Effector memory CD8-positive, alpha-beta T cell (primary cell): Measurements from ENCODE around the gene OPCML.

ENCODE experiments used
- ATAC-seq: fragments of 150-1000 bp; cut with Tn5 transposase; replicated peaks from 2 replicates; pipeline ENCODE4 v1.10.0; 2021; ENCODE audit warnings: mild to moderate bottlenecking, moderate library complexity
- DNase-seq, 3 experiments: peaks; one replicate each; pipeline ENCODE4 v3.0.0; 2021
- H3K27ac Mint-ChIP-seq, 2 donors: one replicate each; pipeline ENCODE4 v1.8.0; 2022; ENCODE audit warnings: mild to moderate bottlenecking in 2 of 2, mixed read lengths in 2 of 2, moderate library complexity in 2 of 2
- H3K27me3 Mint-ChIP-seq, 2 donors: one replicate each; pipeline ENCODE4 v1.8.0; 2022; ENCODE audit warnings: mixed read lengths in 2 of 2
- H3K36me3 Mint-ChIP-seq: one replicate; pipeline ENCODE4 v1.8.0; 2022; ENCODE audit warnings: mild to moderate bottlenecking, moderate library complexity, mixed read lengths; ENCODE audit not compliant: insufficient read depth
- H3K4me1 Mint-ChIP-seq, 2 donors: one replicate each; pipeline ENCODE4 v1.8.0; 2022; ENCODE audit warnings: low read depth in 2 of 2, mixed read lengths in 2 of 2
- H3K4me3 Mint-ChIP-seq, 2 donors: one replicate each; pipeline ENCODE4 v1.8.0; 2022; ENCODE audit warnings: mild to moderate bottlenecking in 2 of 2, mixed read lengths in 2 of 2, moderate library complexity in 2 of 2
- H3K9me3 Mint-ChIP-seq, 2 donors: one replicate each; pipeline ENCODE4 v1.8.0; 2022; ENCODE audit warnings: mixed read lengths in 2 of 2

The OPCML gene

GRCh38 chr11:132589791-132590190 is 942.5 kb downstream of the OPCML start:
- no peak for DNase-seq
- Mint-ChIP-seq H3K36me3 (no peaks in the 10 kb centered on the region), H3K27ac (no peak overlapping the region), H3K4me1 (no peaks in the 10 kb centered on the region), H3K27me3 (peaks cover 0 to 26% of the 10 kb centered on the region in 2 donors), H3K9me3 (peaks cover 3 to 6% of the 10 kb centered on the region in 2 donors), H3K4me3 (no peak overlapping the region)
- ATAC-seq: no peak

GRCh38 chr11:132588366-132588765 is 943.9 kb downstream of the OPCML start:
- no peak overlapping the region for H3K27ac Mint-ChIP-seq
- no peaks in the 10 kb centered on the region for H3K36me3 Mint-ChIP-seq
- no peaks in the 10 kb centered on the region for H3K4me1 Mint-ChIP-seq
- DNase-seq: no peak
- peaks cover 3 to 6% of the 10 kb centered on the region in 2 donors for H3K9me3 Mint-ChIP-seq
- H3K27me3 Mint-ChIP-seq: peaks cover 0 to 21% of the 10 kb centered on the region in 2 donors
- H3K4me3 Mint-ChIP-seq: no peak overlapping the region
- no peak for ATAC-seq

DNA sequence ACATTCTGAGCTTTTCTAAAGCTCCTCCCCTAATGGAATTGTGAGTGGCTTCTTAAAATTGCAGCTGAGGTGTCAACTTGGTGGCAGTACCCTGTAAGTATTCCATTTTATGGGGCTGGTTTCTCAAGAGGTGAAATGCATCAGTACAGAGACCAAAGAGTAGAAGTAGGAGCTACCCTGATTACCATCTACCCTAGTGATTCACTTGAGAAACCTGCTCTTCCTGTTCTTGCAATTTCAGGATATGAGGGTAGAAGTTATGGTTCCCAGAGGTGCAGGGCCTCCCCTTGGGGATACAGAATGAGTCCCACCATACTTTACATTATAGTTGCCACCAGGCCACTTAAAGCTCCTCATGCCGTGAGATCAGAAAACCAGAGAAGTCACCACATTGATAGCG is 944.6 kb downstream of the OPCML start:
- peaks cover 2 to 6% of the 10 kb centered on the region in 2 donors for H3K9me3 Mint-ChIP-seq
- no peaks in the 10 kb centered on the region for H3K36me3 Mint-ChIP-seq
- no peak for DNase-seq
- no peaks in the 10 kb centered on the region for H3K4me1 Mint-ChIP-seq
- peaks cover 0 to 15% of the 10 kb centered on the region in 2 donors for H3K27me3 Mint-ChIP-seq
- H3K27ac Mint-ChIP-seq: no peak overlapping the region
- no peak for ATAC-seq
- no peak overlapping the region for H3K4me3 Mint-ChIP-seq

DNA sequence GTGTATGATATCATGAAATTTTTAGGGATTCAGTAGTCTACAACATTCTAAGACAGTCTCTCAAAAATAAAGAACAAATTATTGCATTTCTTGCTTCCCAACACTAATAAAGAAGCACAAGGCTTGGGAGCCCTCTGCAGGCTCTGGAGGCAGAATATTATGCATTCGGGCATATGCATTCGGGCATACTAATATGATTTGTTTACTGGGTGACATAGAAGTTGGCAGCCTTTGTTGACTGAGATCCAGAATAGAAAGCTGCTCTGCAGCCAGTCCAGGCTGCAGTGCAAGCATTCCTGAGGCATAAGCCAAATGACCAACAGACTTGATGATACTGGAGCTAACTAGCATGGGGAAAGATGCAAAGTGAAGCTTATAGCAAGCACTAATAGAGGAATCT is 945.5 kb downstream of the OPCML start:
- ATAC-seq (no peak), DNase-seq (no peak)
- Mint-ChIP-seq H3K27ac (no peak overlapping the region), H3K36me3 (no peaks in the 10 kb centered on the region), H3K4me1 (no peaks in the 10 kb centered on the region), H3K4me3 (no peak overlapping the region), H3K27me3 (peaks cover 0 to 6% of the 10 kb centered on the region in 2 donors), H3K9me3 (peaks cover 2 to 6% of the 10 kb centered on the region in 2 donors)

- no peak for DNase-seq
These were observed 952.5 kb downstream of the OPCML start for GRCh38 chr11:132579634-132580327.

DNA sequence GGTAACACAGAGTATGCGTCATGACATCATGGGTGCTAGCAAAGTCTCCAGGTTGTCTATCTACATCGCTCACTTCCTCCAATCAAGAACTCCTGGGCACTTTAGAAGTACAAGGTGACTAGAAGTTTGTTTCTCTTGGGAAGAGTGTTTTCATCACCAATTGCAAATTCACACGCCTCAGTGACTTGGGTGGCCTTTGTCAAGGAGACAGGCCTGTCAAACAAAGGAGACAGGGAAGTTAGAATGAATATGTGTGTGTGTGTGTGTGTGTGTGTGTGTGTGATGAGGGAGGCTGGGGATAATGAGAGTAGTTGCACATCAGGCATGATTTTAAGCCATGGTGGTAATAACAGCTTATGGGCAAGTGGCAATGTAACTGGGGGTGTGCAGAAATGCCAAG is 953.2 kb downstream of the OPCML start:
- Mint-ChIP-seq H3K27me3 (no peaks in the 10 kb centered on the region), H3K36me3 (no peaks in the 10 kb centered on the region), H3K4me3 (no peak overlapping the region), H3K4me1 (no peaks in the 10 kb centered on the region), H3K27ac (no peak overlapping the region), H3K9me3 (peaks cover 0 to 4% of the 10 kb centered on the region in 2 donors)
- no peak for ATAC-seq
- no peak for DNase-seq

More at GRCh38 chr11:132579634-132580327, 952.5 kb downstream of the OPCML start:
- Mint-ChIP-seq H3K9me3 (peaks cover 0 to 4% of the 10 kb centered on the region in 2 donors), H3K27ac (no peak overlapping the region), H3K27me3 (no peaks in the 10 kb centered on the region), H3K36me3 (no peaks in the 10 kb centered on the region), H3K4me3 (no peak overlapping the region), H3K4me1 (no peaks in the 10 kb centered on the region)
- ATAC-seq: no peak

DNA sequence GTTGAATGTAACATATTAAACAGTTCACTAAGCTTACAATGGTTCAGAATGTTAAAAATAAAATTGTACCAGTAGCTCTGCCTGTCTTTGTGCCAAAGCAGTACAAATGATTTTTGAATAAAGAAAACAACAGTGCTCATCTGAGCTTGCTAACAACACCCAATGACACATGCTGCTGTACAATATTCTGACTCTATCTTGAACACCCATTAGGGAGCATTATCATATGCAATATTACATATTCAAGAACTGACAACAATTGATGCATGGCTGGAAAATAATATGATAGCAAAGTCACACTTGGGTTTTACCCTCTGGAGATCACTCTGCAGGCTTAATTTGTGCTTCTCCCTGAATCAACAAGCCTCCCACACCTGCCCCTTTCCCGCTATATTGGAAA is 953.7 kb downstream of the OPCML start:
- Mint-ChIP-seq H3K36me3 (no peaks in the 10 kb centered on the region), H3K27ac (no peak overlapping the region), H3K4me3 (no peak overlapping the region), H3K9me3 (peaks cover 0 to 4% of the 10 kb centered on the region in 2 donors), H3K4me1 (no peaks in the 10 kb centered on the region), H3K27me3 (no peaks in the 10 kb centered on the region)
- no peak for DNase-seq
- no peak for ATAC-seq

DNA sequence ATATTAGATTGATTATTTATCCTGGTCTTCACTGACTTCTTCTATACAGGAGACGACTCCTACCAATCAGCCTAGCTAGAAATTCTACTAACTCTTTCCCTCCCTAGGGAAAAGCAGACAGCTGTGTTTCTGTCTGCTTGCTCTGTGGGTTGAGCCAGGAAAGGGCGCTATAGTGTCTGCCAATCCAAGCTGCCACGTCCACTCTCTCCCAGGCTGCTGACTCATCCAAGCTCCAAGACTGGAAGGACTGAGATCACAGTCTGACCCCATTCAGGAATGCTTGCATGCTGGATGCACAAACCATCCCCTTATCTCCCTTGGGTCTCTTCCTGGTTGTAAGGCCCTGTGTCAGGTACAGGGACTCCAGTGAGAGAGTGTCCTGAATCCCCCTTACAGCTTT is 955.6 kb downstream of the OPCML start:
- Mint-ChIP-seq H3K27me3 (no peaks in the 10 kb centered on the region), H3K9me3 (peaks cover 0 to 4% of the 10 kb centered on the region in 2 donors), H3K36me3 (no peaks in the 10 kb centered on the region), H3K27ac (no peak overlapping the region), H3K4me3 (no peak overlapping the region), H3K4me1 (no peaks in the 10 kb centered on the region)
- ATAC-seq (no peak), DNase-seq (no peak)

DNA sequence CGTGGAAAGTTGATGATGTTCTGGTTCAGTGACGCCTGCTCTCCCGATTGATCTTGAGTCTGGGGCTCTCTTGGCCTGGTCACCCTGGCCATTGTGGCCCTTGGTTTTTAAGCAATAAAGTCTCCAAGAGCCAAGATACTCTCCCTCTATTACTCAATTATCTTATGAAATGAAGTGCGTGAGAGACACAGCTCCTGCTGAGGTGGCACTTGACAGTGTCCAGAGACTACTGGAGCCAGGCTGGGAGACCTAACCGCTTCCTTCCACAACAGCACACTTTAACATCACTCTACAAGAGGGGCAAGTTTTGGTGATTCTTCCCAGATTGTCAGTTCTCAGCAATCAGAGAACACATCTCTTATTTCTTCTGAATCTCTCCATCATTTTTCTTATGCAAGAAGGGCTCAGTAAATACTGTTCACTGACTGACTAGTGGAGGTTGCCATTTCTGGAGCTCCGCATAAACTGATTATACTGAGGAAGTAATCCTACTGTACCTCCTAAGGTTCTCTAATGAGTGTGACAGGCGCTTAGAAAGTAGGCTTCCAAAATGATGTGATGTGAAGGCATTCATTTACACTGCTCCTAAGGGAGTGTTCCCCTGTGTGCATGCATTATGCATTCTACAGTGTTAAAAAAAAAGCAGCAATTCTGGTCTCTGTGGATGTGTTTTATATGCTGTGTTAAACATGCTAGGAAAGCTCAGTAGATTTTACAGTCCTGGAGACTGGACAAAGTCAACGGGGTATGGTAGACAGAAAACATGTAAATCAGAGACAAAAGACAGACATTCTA is 968.0 kb downstream of the OPCML start:
- peaks cover 14 to 27% of the 10 kb centered on the region in 2 donors for H3K9me3 Mint-ChIP-seq
- no peak for ATAC-seq

GRCh38 chr11:132563050-132563449 is 969.3 kb downstream of the OPCML start:
- no peaks in the 10 kb centered on the region for H3K36me3 Mint-ChIP-seq
- H3K9me3 Mint-ChIP-seq: peaks cover 16 to 21% of the 10 kb centered on the region in 2 donors
- ATAC-seq: no peak
- H3K4me3 Mint-ChIP-seq: no peak overlapping the region
- H3K27me3 Mint-ChIP-seq: peaks cover 0 to 12% of the 10 kb centered on the region in 2 donors
- no peak overlapping the region for H3K27ac Mint-ChIP-seq
- no peak for DNase-seq
- no peaks in the 10 kb centered on the region for H3K4me1 Mint-ChIP-seq

More for the DNA sequence above, 968.0 kb downstream of the OPCML start:
- Mint-ChIP-seq H3K36me3 (no peaks in the 10 kb centered on the region), H3K27ac (no peak overlapping the region), H3K27me3 (peaks cover 0 to 12% of the 10 kb centered on the region in 2 donors), H3K4me3 (no peak overlapping the region), H3K4me1 (no peaks in the 10 kb centered on the region)
- DNase-seq: no peak

- H3K27me3 Mint-ChIP-seq: peaks cover 0 to 12% of the 10 kb centered on the region in 2 donors
- no peak overlapping the region for H3K4me3 Mint-ChIP-seq
- ATAC-seq (no peak), DNase-seq (no peak)
- no peaks in the 10 kb centered on the region for H3K4me1 Mint-ChIP-seq
- no peaks in the 10 kb centered on the region for H3K36me3 Mint-ChIP-seq
- no peak overlapping the region for H3K27ac Mint-ChIP-seq
- H3K9me3 Mint-ChIP-seq: peaks cover 11 to 12% of the 10 kb centered on the region in 2 donors
These were observed 970.4 kb downstream of the OPCML start for GRCh38 chr11:132561937-132562336.

- Mint-ChIP-seq H3K4me3 (no peak overlapping the region), H3K36me3 (no peaks in the 10 kb centered on the region), H3K9me3 (peaks cover 9 to 11% of the 10 kb centered on the region in 2 donors), H3K27ac (no peak overlapping the region), H3K27me3 (peaks cover 0 to 12% of the 10 kb centered on the region in 2 donors), H3K4me1 (no peaks in the 10 kb centered on the region)
- ATAC-seq (no peak), DNase-seq (no peak)
These were observed 972.8 kb downstream of the OPCML start for GRCh38 chr11:132559331-132560036.

GRCh38 chr11:132556316-132556715 is 976.0 kb downstream of the OPCML start:
- Mint-ChIP-seq H3K9me3 (peaks cover 9 to 12% of the 10 kb centered on the region in 2 donors), H3K27me3 (peaks cover 0 to 9% of the 10 kb centered on the region in 2 donors), H3K4me1 (no peaks in the 10 kb centered on the region), H3K27ac (no peak overlapping the region), H3K4me3 (no peak overlapping the region), H3K36me3 (no peaks in the 10 kb centered on the region)
- no peak for DNase-seq
- no peak for ATAC-seq
